GM18861 (cell line): ENCODE measurements around the gene SPSB4.

Experiments used
- ATAC-seq: cut with Tn5 transposase; IDR thresholded peaks from one replicate; pipeline ENCODE4 v1.9.1; 2021; ENCODE audit not compliant: unreplicated experiment

SPSB4 gene

DNA sequence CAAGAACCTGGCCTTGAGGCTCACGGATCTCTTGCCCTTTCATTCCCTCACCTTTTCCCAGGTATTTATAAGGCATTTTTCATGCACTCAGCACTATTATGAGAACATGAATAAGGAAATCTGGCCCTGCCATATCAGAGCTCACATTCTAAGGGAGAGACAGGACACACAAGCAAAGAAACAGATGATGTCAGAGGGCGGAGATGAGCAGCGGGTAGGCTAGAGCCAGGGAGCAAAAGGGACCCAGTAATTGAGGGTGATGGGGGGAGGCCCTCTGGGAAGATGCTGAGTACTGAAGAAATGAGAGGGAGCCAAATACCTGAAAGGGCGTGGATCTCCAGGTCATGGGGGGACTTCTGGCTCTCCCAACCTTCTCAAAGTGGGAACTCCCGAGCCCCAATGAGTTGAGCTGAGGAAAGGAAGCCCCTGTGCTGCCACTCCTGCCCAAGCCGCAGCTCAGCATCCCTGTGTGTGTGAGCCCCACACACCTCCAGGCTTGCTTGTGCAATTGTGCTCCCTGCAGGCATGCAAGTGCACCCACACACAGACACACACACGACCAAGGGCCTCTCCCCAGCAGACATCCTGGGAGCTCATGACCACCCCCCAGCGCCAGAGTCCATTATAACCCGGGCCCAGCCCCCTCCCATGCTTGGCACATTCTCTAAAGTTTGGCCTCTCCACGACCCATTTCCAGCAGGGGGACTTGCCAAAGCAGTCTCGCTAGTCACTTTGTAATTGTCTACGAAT lies 99.1 kb downstream of the SPSB4 start:
- no peak for ATAC-seq

DNA sequence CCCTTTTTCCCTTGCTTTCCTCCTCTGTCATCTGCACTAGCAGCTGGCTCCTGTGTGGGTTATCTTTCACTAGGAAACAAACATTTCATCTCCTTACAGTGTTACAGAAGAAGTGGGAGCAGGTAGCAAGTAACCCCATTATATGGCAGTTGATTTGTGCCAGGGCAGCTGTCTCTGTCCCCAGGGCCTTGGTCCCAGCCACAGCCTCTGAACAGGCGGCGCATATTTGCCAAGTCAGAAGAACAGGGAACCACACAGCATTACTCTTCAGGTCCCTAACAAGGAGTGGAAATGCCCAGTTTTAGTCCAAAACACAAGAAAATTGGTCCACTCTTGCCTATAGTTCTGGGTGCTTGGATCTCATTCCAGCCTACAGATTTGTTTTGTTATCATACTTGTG lies 99.8 kb downstream of the SPSB4 start:
- ATAC-seq = no peak

DNA sequence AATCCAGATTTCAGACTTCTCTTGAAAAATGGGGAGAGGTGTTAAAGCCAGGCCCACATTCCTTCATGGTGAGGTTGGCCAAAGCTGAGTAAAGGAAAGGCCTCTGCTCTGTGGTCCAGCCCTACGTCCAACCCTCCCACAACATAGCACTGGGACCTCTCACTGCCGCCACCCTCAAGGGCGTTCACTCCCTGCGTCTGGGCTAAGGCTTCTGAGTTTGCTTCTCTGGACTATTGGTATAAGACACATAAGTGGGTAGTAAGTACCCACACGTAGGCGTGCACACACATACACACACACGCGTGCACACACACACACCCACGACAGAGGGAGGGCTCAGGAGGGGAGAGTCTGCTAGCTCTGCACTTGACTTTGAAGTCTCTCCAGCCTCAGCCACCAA lies 100.3 kb downstream of the SPSB4 start:
- ATAC-seq = no peak

DNA sequence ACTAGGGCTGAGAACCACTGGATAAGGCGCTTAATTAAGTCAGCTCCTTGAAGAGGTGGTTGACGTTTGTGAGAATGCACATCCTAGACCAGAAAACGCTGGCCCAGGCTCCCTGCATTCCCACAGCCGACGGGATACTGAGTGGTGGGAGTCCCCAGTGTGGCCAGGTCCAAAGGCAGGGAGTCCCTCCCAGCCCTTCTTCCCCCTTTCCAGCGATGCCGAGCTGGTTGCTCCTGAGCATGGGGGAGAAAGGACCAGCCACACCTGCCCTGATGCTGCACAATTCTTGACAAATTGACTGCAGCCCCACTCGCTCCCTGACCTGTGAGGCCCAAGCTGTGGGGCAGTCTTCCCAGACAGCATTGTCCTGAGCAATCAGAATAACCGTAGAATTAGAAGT lies 101.0 kb downstream of the SPSB4 start:
- no peak for ATAC-seq

DNA sequence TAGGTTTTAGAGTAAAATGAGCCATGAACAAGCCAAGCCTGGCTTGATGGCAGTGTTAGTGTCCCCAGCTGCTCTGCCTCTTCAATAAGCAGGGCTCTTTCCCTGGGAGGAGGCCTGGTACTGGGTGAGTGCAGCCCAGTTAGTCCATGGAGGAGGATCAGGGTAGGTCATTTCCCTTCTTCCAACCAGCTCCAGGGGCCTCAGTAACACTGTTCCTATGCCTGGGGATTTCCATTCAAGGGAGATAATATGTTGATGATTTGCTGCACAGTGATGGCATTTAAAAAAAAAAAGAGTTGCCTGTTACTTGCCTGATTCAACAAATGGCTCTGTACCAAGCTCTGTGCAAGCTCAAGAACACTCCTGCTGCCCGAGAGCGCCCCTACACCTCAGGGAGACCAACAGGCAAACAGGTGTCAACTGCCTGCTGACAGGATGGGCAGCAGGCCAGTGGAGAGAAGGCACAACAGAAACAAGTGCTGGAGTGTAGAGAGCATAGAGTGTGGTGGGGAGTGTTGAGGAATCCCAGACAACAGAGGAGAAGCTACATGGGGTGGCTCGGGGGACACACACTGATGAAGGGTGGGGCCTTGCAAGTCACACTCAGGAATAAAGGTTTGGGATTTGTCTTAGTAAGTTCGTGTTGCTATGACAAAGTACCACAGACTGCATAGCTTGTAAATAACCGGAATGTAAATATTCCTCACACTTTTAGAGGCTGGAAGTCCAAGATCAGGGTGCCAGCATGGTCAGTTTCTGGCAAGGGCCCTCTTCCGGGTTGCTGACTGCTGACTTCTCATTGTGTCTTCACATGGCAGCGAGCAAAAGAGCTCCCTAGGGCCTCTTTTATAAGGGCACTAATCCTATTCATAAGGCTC lies 101.9 kb downstream of the SPSB4 start:
- no peak for ATAC-seq

DNA sequence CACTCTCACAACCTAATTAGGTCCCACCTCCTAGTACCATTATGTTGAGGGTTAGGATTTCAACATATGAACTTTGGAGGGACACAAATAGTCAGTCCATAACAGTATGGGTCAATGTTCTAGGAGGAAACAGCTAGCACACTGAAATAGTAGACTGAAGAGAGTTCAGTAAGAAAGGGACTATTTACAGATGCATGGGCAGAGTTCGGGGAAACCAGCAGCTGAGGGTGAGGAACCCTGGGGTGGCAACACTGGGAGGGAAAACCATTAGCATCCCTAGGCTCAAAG lies 102.5 kb downstream of the SPSB4 start:
- no peak for ATAC-seq

DNA sequence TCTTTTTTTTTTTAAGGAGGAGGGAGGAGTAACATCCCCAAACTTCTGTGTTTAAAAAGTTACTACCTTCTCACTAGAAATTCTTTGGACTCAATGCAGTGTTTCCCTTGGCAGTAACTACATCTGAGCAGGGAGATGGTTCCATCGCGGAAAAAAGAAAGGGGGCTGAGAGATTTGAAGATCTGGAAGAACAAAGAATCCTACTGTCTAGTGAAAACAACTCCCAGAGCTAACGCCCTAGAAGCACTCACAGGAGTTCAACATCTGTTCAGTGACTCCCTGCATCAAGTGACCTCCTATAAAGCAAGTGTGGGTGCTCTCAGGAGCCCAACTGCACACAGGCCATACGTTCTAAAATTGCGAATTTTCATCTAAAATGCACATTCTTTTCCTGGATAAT lies 113.7 kb downstream of the SPSB4 start:
- no peak for ATAC-seq

DNA sequence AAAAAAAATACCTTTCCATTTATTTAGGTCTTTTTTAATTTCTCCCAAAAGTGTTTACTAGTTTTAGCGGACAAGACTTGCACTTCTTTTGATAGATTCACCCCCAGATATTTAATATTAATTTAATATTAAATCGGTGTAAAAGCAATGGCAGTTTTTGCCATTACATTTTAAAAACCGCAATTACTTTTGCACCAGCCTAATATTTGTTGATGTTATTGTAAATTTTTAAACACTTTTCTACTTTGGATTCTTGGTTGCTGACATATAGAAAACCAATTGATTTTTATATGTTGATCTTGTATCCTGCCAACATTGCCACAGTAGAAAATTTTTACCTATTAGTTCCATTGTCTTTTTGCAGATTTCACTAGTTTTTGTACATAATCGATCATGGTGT lies 116.5 kb downstream of the SPSB4 start:
- ATAC-seq = no peak

DNA sequence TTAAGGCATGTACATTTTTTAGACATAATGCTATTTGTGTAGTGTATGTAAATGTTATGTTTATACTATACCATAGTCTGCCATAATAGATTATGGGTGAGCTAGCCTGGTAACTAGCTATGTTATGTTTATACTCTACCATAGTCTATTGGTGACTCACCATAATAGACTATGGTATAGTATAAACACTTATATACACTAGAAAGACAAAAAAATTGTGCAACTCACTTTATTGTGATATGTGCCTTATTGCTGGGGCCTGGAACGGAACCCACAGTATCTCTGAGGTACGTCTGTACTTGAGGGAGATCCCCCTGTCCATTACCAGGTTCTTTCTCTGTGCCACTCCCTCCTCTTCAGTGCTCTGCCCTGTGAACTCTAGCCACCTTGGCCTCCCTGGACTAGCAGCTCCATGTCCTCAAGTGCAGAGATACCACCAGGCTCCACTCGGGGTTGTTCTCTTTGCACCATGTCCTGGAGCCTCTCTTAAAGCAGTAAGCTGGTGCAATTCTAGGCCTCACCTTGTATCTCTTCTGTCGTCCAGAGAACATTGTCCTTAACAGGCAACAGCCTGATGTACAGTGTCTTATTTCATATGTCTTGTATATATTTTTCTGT lies 119.6 kb downstream of the SPSB4 start:
- no peak for ATAC-seq

DNA sequence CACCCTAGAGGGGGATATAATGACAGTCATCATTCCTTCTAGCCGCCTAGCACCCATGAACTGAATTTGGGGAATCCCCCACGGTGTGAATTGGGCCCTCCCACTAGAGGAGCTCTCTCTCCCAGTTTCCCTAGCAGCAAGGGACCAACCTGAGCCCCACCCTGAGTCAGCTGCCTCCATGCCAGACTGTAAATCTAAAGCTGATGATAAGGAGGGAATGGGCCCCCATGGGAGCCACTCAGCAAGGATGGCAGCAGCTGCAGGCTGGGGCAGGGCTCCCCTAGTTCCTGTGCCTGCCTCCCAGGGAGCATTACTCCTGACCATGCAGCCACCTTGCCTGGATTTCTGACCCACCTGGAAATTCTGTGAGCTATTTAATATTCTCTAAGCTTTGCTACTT lies 123.5 kb downstream of the SPSB4 start:
- ATAC-seq = no peak

DNA sequence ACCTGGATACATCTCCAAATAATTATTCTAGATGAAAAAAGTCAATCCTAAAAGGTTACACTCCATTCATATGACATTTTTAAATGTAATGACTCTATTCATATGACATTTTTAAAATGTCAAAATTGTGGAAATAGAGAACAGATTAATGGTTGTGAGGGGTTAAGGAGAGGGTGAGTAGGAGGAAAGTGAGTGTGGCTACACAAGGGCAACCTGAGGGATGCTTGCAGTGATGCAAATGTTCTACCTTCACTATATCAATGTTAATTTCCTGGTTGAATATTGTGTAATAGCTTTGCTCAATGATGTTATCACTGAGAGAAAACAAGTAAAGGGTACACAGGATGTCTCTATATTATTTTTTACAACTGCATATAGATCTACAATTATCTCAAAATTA lies 125.6 kb downstream of the SPSB4 start:
- ATAC-seq = no peak

DNA sequence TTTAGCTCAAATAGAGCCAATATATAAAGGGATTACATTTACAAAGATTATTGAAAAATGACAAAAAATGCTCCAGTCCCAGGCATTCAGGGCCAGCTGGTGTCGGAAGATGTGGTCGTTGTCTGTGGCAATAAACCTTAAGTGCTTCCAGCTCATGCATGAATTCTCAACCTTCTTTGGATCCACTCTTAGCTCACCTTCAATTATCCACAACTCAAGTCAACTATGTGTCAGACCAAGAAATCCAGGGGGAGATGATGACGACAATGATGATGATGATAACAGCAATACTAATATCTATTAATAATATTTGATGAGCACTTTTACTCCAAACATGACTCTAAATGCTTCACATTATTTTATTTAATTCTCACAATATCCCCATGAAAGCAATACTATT lies 126.9 kb downstream of the SPSB4 start:
- no peak for ATAC-seq

DNA sequence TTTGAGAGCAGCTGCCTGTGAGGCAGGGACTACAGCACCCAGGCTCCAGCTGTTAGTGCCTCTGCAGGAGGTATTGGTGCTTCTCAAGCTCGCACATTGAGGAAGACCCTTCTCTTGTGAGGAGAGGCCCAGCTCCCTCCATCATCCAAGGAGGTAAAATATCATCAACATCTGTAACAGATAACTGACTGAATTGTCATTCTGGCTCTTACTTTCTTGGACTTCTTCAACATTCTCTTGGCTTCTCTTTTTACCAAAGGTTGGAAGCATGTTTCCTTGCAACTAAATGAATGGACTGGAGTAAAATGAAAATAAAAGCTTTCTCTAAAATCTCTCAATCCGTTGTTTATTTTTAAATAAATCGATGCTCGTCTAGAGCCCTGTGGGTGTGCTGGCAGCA lies 127.4 kb downstream of the SPSB4 start:
- no peak for ATAC-seq

DNA sequence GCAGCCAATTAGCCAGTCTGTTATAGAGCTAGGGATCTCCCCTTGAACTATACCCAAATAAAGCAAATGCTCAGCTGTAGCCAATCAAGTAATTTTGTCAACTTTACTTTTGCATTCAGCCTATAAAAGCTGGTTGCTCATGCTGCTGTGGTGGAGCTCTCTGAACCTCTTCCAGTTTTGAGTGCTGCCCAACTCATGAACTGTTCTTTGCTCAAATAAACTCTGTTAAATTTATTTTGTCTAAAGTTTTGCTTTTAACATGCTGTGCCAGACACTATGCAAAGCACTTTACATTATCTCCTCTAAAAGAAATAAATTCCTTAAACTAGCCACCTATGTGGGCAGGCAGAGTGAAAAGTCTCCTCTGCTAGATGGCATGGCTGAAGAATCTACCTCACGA lies 128.8 kb downstream of the SPSB4 start:
- no peak for ATAC-seq

DNA sequence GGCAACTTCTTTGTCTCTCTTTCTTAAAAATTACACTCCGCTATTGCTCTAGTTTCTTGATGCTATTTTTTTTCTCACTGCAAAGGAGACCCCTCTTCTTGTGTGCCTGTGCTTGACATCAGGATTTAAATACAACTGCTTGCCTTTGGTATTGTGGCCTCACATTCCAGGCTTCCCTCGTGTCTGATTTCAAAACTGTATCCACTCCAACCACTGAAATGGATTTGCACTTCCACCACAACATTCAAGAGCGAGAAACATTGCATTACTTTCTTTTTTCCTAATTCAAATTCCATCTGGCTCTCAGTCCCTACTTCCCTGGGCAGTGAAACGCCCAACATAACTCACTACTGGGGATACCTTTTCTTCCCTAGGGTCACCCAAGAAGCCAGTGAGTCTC lies 130.0 kb downstream of the SPSB4 start:
- ATAC-seq = no peak

DNA sequence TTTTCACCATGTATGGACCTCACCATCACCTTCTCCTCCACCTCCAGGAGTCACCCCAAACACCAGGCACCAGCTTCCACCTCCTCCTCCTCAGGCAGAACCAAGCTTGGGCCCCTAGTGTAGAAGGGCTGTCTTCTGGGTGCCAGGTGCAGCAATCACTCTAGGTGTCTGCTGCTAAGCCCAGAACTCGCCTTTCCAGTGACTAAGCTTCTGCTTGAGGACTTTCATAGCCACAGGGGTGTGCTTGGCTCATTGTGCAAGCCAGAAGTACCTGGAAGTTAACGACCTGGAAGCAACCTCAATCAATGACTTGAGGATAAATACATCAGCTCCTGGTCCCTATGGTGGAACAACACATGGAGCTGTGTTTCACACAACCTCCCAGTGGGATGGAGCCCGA lies 130.7 kb downstream of the SPSB4 start:
- ATAC-seq = no peak

DNA sequence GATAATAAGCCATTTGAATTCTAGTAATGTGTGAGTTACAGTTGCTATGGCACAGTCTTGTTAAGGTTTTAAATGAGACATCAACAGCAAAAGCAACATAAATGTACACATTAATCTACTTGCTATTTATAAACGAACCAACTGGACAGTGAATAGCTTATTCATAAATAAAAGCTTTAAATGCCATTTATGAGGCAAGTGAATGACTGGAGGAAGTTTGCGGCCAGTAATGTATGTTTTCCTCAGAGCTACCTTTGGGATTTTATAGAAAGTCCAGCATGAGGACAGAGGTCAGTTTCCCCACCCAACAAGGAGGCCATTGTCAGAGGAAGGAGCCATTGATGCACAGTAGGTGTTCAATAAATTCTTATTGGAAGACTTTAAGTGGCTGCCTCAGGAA lies 132.5 kb downstream of the SPSB4 start:
- ATAC-seq = no peak

DNA sequence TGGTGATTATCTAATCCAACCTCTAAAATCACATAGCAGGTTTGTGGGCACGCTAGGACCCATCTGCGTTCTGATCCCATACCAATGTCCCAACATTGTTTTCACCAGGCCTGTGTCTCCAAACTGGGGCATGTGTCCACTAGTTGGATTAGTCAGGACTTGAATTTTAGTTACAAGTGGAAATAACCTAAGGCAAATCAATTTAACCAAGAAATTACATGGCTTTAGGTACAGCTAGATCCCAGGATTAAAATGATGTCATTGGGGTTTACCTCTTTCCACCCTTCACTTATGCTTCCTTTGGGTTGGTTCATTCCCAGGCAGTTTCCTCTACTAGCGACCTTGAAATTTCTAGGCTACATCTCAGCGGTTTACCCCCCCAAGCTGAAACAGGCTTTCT lies 133.3 kb downstream of the SPSB4 start:
- ATAC-seq = no peak

DNA sequence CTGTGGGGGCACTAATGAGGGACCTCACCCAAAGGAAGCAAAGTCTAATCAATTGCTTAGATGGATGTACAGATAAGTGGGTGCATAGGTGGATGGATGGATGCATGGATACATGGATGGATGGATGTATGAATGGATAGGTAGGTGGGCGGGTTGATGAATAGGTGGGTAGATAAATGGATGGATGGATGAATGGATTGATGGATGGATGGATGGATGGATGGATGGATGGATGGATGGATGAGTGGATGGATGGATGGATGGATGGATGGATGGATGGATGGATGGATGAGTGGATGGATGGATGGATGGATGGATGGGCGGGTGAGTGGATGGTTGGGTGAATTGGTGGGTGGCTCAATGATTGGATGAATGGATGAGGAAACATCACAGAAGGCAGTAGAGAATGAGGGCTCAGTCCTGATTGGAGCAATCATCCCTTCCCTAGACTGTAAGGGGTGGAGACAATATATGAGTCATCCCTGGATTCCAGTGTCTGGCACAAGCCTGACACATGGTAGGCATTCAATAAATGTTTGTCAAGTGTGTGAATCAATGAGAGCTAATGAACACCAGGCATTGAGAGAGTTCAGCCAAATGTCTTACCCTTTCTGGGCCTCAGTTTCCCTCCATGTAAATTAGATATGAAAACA lies 140.1 kb downstream of the SPSB4 start:
- no peak for ATAC-seq

DNA sequence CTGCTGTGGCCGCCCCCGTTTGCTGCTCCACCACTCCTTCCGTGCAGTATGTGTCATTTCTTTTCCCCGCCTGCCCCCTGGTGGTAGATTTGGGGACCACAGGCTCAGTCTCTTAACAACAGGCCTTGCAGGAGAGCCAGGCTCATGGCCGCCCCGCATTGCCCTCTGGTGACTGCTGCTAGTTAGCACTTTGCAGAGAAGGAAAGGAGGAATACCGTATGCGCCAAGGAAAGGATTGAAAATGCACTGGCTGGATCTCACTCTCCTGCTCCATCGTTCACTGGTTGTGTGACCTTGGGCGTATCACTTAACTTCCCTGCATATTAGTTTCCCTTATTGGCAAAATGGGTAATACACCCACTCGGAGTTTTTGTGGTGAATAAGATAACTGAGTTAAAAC lies 141.2 kb downstream of the SPSB4 start:
- peak; percentile 99 for ATAC-seq

DNA sequence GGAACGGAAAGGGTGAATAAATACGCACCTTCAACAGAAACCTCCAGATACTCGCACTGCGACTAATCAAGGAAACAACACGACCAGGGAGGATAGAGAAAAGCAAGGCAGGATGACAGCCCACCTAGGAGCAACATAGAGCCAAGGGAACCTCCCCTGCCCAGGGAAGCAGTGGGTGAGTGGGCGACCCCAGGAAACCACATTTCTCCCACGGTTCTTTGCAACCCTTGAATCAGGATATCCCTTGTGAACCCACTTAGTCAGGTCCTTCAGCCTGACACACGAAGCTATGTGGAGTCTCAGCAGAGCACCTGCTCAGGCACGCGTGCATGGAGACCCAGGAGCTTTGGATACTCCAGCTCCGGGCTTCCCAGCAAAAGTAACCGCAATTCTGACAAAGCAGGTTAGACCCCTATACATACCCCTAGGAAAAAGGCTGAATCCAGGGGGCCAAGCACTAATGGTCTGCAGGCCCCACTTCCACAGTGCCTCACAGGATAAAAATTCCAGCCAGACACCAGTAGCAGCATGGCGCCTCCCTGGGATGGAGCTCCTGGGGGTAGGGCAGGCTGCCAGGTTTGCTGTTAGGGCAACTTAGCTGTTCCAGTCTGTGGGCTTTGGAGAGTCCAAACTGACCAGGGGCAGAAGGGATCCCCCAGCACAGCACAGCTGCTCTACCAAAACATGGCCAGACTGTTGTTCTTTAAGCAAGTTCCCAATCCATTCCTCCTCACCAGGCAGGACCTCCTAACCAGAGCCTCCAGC lies 142.1 kb downstream of the SPSB4 start:
- ATAC-seq = no peak
